ENCODE data around the gene ALPK1. TPM values are rescaled to one million over a fixed set of nuclear protein-coding genes. Genes with fewer than 3 reads are reported as not detected.

ALPK1 gene
- total RNA-seq, 1 experiment from 2014 or later = 21.3 TPM

- TF ChIP-seq TCF7L2 (IDR thresholded peaks at IDR 0.05; ENCODE audit: borderline replicate concordance, extremely low read depth, insufficient read depth, insufficient read length) (no peak), EZH2 (IDR thresholded peaks at IDR 0.05) (no peak), CBX3 (IDR thresholded peaks at IDR 0.05; ENCODE audit: low read depth) (no peak), ATF3 (IDR thresholded peaks at IDR 0.05) (no peak), SRF (IDR thresholded peaks at IDR 0.05; ENCODE audit: low read depth) (no peak), YY1 (IDR thresholded peaks at IDR 0.05; ENCODE audit: extremely low read depth, insufficient replicate concordance, low read depth, low read length) (no peak), ZNF274 (IDR thresholded peaks at IDR 0.05; ENCODE audit: low read depth, low read length) (no peak), POLR2A (IDR thresholded peaks at IDR 0.05; ENCODE audit: borderline replicate concordance, extremely low read depth, insufficient read depth, insufficient read length) (no peak), RAD21 (IDR thresholded peaks at IDR 0.05; ENCODE audit: low read depth) (no peak), REST (IDR thresholded peaks at IDR 0.05; ENCODE audit: low read depth) (no peak), EGR1 (IDR thresholded peaks at IDR 0.05; ENCODE audit: low read depth) (no peak), FOSL1 (IDR thresholded peaks at IDR 0.05; ENCODE audit: low read depth) (no peak), ELF1 (IDR thresholded peaks at IDR 0.05; ENCODE audit: borderline replicate concordance, low read depth) (no peak), EZH2phosphoT487 (IDR thresholded peaks at IDR 0.05; ENCODE audit: borderline replicate concordance) (no peak)
- TF ChIP-seq, protein P1, sequence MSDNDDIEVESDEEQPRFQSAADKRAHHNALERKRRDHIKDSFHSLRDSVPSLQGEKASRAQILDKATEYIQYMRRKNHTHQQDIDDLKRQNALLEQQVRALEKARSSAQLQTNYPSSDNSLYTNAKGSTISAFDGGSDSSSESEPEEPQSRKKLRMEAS (IDR thresholded peaks at IDR 0.05) = no peak
- ChIA-PET POLR2A (no interaction called here), RAD21 (ENCODE audit: low non-redundant PET in 1 of 2, low total read pairs in 2 of 2, uncharacterized antibody in 2 of 2, unreplicated experiment in 2 of 2) (no interaction called here), CTCF (no interaction called here)
- H3K4me2 ChIP-seq (ENCODE audit: low read length) = no peak overlapping the region
- ATAC-seq (no peak), DNase-seq (ENCODE audit: low read depth, low spot score) (no peak)
- intact Hi-C loops (cut with micrococcal nuclease) = no loop called here
- H3K4me3 ChIP-seq (replicated peaks in 1 of 2; ENCODE audit: low read depth in 1 of 2, low read length in 2 of 2) = no peak overlapping the region
- no peaks in the 10 kb centered on the region for H3K79me2 ChIP-seq (ENCODE audit: insufficient read depth, low read length)
- no peaks in the 10 kb centered on the region for H3K36me3 ChIP-seq (ENCODE audit: control insufficient read depth in 1 of 2, insufficient read depth in 2 of 2, low read length in 2 of 2)
- no peaks in the 10 kb centered on the region for H3K9me3 ChIP-seq (ENCODE audit: control insufficient read depth in 1 of 2, insufficient read depth in 1 of 2, low read depth in 1 of 2, low read length in 2 of 2)
- H2AFZ ChIP-seq (ENCODE audit: low read depth, low read length, poor library complexity, severe bottlenecking) = no peak overlapping the region
- H3K9ac ChIP-seq (ENCODE audit: low read length) = no peak overlapping the region
- H3K9me2 ChIP-seq (ENCODE audit: insufficient read depth) = no peaks in the 10 kb centered on the region
- no TSS peak for BruUV-seq (replicated peaks)
- H3K27me3 ChIP-seq (ENCODE audit: insufficient read depth, low read length) = no peaks in the 10 kb centered on the region
- no peaks in the 10 kb centered on the region for H4K20me1 ChIP-seq (ENCODE audit: insufficient read depth)
- no peak overlapping the region for H3K27ac ChIP-seq (ENCODE audit: low read depth, low read length)
- no peaks in the 10 kb centered on the region for H3K4me1 ChIP-seq (ENCODE audit: control insufficient read depth in 1 of 2, insufficient read depth in 2 of 2, low read length in 2 of 2)
Measured at GRCh38 chr4:112402098-112402497, 104.9 kb downstream of the ALPK1 start.
